Spleen (tissue), 11 donors: ENCODE measurements around the gene RSPH10B2. TPM values are rescaled to one million over a fixed set of nuclear protein-coding genes. Genes with fewer than 3 reads are reported as not detected.
"Not testable (repeated sequence)": the region's sequence is repeated elsewhere in the genome, so short reads cannot be mapped to it uniquely, and the experiment has no call there.

Experiments
- DNase-seq: peaks from one replicate; pipeline ENCODE4 v3.0.0-alpha.2; 2020
- H3K27ac ChIP-seq, 8 donors: fragments of 200-600 bp; sonication (generic) in 7 of 8; 1 replicate in 4 of 8; 2 replicates in 4 of 8; pipeline versions ENCODE4 v1.5.0 to v1.8.0; 2016 to 2021; ENCODE audit warnings: inconsistent platforms in 4 of 8, mild to moderate bottlenecking in 4 of 8, moderate library complexity in 1 of 8
- H3K27me3 ChIP-seq, 7 donors: fragments of 200-600 bp; sonication (generic) in 6 of 7; replicated peaks in 1 of 7; 1 replicate in 4 of 7; 2 replicates in 3 of 7; pipeline versions ENCODE4 v1.5.0 to v1.8.0; 2016 to 2021; ENCODE audit warnings: inconsistent platforms in 3 of 7, mild to moderate bottlenecking in 1 of 7
- H3K36me3 ChIP-seq, 6 donors: fragments of 200-600 bp; sonication (generic) in 5 of 6; 1 replicate in 4 of 6; 2 replicates in 2 of 6; pipeline versions ENCODE4 v1.5.0 to v1.8.0; 2016 to 2021; ENCODE audit warnings: inconsistent platforms in 2 of 6
- H3K4me1 ChIP-seq, 6 donors: fragments of 200-600 bp; sonication (generic) in 5 of 6; 1 replicate in 3 of 6; 2 replicates in 3 of 6; pipeline versions ENCODE4 v1.5.0 to v1.8.0; 2016 to 2021; ENCODE audit warnings: inconsistent platforms in 3 of 6
- H3K4me3 ChIP-seq, 8 donors: fragments of 200-600 bp; sonication (generic) in 7 of 8; 1 replicate in 4 of 8; 2 replicates in 4 of 8; pipeline versions ENCODE4 v1.5.0 to v1.8.0; 2016 to 2021; ENCODE audit warnings: inconsistent platforms in 4 of 8, mild to moderate bottlenecking in 4 of 8, moderate library complexity in 2 of 8
- H3K9me3 ChIP-seq, 8 donors: fragments of 200-600 bp; sonication (generic) in 7 of 8; 1 replicate in 4 of 8; 2 replicates in 4 of 8; pipeline versions ENCODE4 v1.5.0 to v1.8.0; 2016 to 2021; ENCODE audit warnings: inconsistent platforms in 4 of 8
- POLR2AphosphoS5 ChIP-seq, 3 donors: sonication (generic); formaldehyde crosslinking; IDR thresholded peaks; one replicate each; pipeline ENCODE4 v1.5.1; 2017; ENCODE audit warnings: antibody characterized with exemption in 3 of 3
- WGBS, 5 donors: extraction: QIAGEN DNeasy Blood & Tissue Kit in 3 of 5; methylation state at CpG; one replicate each; pipeline versions ENCODE4 v1.1.5 to v1.1.7; 2013 to 2018; 5-methylcytosine and 5-hydroxymethylcytosine counted together
- intact Hi-C: fragments of 100-400 bp; cut with DNase I; formaldehyde crosslinking; loops from one replicate; pipeline ENCODE4 v1.15.0; 2023; ENCODE audit warnings: low total_unique reads
- polyA plus RNA-seq, 3 donors: library from polyadenylated mRNA; stranded (reverse); fragments of 200-250 nt; gene quantifications; one replicate each; pipeline ENCODE4 v1.2.1, GENCODE V29; 2013
- total RNA-seq, 7 donors: library from RNA; depleted of rRNA in 3 of 7; stranded (reverse); fragments of >200 nt in 3 of 7; fragmentation: NEBNext Ultra II Directional in 4 of 7; extraction: Animal tissue kit (Norgen Biotek cat#: 25700) in 4 of 7; gene quantifications; one replicate each; pipeline versions ENCODE4 v1.1.0 to v1.2.1, GENCODE V29; 2016 to 2021
- donor health status: healthy with polysubstance abuse.
- donor health status: DM: no; HTN: no; CAD: no; lungs with moderate emphysema.
- donor health status: DM: no; HTN: no; CAD: no.
- donor health status: Bipolar disorder and iron deficiency.
- donor health status: healthy.
- donor health status: DM: no; HTN: no; CAD: no.
- donor health status: DM: yes; HTN: yes; CAD: no.

RSPH10B2 gene
- total and polyA plus RNA-seq, 10 donors = 0.06 to 2.2 (median 0.79) TPM; not detected in 1

- TF ChIP-seq POLR2AphosphoS5 (IDR thresholded peaks at IDR 0.05) = peak in 2 of 3 donors; percentile 21 to 27
- H3K4me3 ChIP-seq, H3K9me3 ChIP-seq, H3K27ac ChIP-seq, H3K4me1 ChIP-seq, intact Hi-C loops, H3K36me3 ChIP-seq, H3K27me3 ChIP-seq, DNase-seq: not testable (repeated sequence)
- WGBS, 5 donors = 69 to 77% (median 74%) methylated on average over 5 to 9 of the region's 15 CpGs
Observed at GRCh38 chr7:6792113-6792872, 38.4 kb downstream of the RSPH10B2 start.

GRCh38 chr7:6794276-6794675 lies 40.4 kb downstream of the RSPH10B2 start:
- H3K27ac ChIP-seq = peak overlapping the region in 3 of 8 donors; percentile 4 to 48 (median 30)
- H3K27me3 ChIP-seq, H3K36me3 ChIP-seq, H3K9me3 ChIP-seq, H3K4me1 ChIP-seq, DNase-seq, H3K4me3 ChIP-seq, intact Hi-C loops: not testable (repeated sequence)
- 68 to 100% (median 88%) methylated on average over 1 to 4 of the region's 11 CpGs; no CpG with 5 or more reads in 1 of the 5 donors for WGBS, 5 donors

- H3K9me3 ChIP-seq, H3K4me1 ChIP-seq, H3K27me3 ChIP-seq, DNase-seq, H3K4me3 ChIP-seq, H3K27ac ChIP-seq, intact Hi-C loops: not testable (repeated sequence)
- peaks cover 0 to 14% (median 0%) of the 10 kb centered on the region in 6 donors for H3K36me3 ChIP-seq
- 73 to 89% (median 87%) methylated on average over 5 of the region's 5 CpGs for WGBS, 5 donors
Observed at GRCh38 chr7:6797218-6797617, 43.3 kb downstream of the RSPH10B2 start.

GRCh38 chr7:6798047-6798446 lies 44.1 kb downstream of the RSPH10B2 start:
- H3K4me3 ChIP-seq, H3K27me3 ChIP-seq, H3K9me3 ChIP-seq, H3K4me1 ChIP-seq, DNase-seq, H3K27ac ChIP-seq, intact Hi-C loops: not testable (repeated sequence)
- no CpG with 5 or more reads among the region's 8 CpGs for WGBS, 5 donors
- H3K36me3 ChIP-seq = peaks cover 0 to 14% (median 0%) of the 10 kb centered on the region in 6 donors

GRCh38 chr7:6799887-6800286 lies 46.0 kb downstream of the RSPH10B2 start:
- DNase-seq, intact Hi-C loops, H3K27me3 ChIP-seq, H3K27ac ChIP-seq, H3K9me3 ChIP-seq, H3K4me1 ChIP-seq, H3K4me3 ChIP-seq: not testable (repeated sequence)
- H3K36me3 ChIP-seq = peaks cover 0 to 18% (median 2%) of the 10 kb centered on the region in 6 donors
- WGBS, 5 donors = 17% methylated on average over 1 of the region's 12 CpGs; no CpG with 5 or more reads in 4 of the 5 donors

GRCh38 chr7:6800331-6800730 lies 46.4 kb downstream of the RSPH10B2 start:
- H3K27me3 ChIP-seq, DNase-seq, H3K27ac ChIP-seq, intact Hi-C loops, H3K4me1 ChIP-seq, H3K9me3 ChIP-seq, H3K4me3 ChIP-seq: not testable (repeated sequence)
- peaks cover 0 to 18% (median 2%) of the 10 kb centered on the region in 6 donors for H3K36me3 ChIP-seq
- 94 to 100% (median 100%) methylated on average over 1 of the region's 2 CpGs; no CpG with 5 or more reads in 1 of the 5 donors for WGBS, 5 donors

GRCh38 chr7:6807393-6807918 lies 53.6 kb downstream of the RSPH10B2 start:
- H3K9me3 ChIP-seq, H3K27me3 ChIP-seq, H3K4me1 ChIP-seq, DNase-seq, intact Hi-C loops, H3K4me3 ChIP-seq, H3K27ac ChIP-seq: not testable (repeated sequence)
- peaks cover 0 to 35% (median 5%) of the 10 kb centered on the region in 6 donors for H3K36me3 ChIP-seq
- WGBS, 5 donors = 71 to 100% (median 86%) methylated on average over 1 to 4 of the region's 4 CpGs

- 78 to 96% (median 88%) methylated on average over 3 to 4 of the region's 6 CpGs for WGBS, 5 donors
- DNase-seq = not testable (repeated sequence)
Observed at GRCh38 chr7:6807959-6808358, 54.1 kb downstream of the RSPH10B2 start.

GRCh38 chr7:6813011-6813410 lies 59.1 kb downstream of the RSPH10B2 start:
- H3K27me3 ChIP-seq, H3K4me1 ChIP-seq, H3K27ac ChIP-seq, intact Hi-C loops, DNase-seq, H3K4me3 ChIP-seq, H3K9me3 ChIP-seq: not testable (repeated sequence)
- WGBS, 5 donors = 97 to 100% (median 100%) methylated on average over 1 to 2 of the region's 2 CpGs
- peaks cover 0 to 78% (median 25%) of the 10 kb centered on the region in 6 donors for H3K36me3 ChIP-seq

More at GRCh38 chr7:6807959-6808358, 54.1 kb downstream of the RSPH10B2 start:
- H3K27me3 ChIP-seq, H3K9me3 ChIP-seq, H3K4me1 ChIP-seq, intact Hi-C loops, H3K4me3 ChIP-seq, H3K27ac ChIP-seq: not testable (repeated sequence)
- peaks cover 0 to 40% (median 5%) of the 10 kb centered on the region in 6 donors for H3K36me3 ChIP-seq

- H3K36me3 ChIP-seq = peaks cover 0 to 92% (median 35%) of the 10 kb centered on the region in 6 donors
- H3K9me3 ChIP-seq, H3K27me3 ChIP-seq, intact Hi-C loops, H3K4me3 ChIP-seq, H3K4me1 ChIP-seq, H3K27ac ChIP-seq, DNase-seq: not testable (repeated sequence)
- 92 to 99% (median 96%) methylated on average over 6 to 7 of the region's 7 CpGs for WGBS, 5 donors
Observed at GRCh38 chr7:6815470-6815869, 61.6 kb downstream of the RSPH10B2 start.

- H3K27me3 ChIP-seq, H3K4me3 ChIP-seq, H3K27ac ChIP-seq, intact Hi-C loops, DNase-seq, H3K9me3 ChIP-seq: not testable (repeated sequence)
- Histone ChIP-seq H3K4me1 (peaks cover 0 to 11% (median 5%) of the 10 kb centered on the region in 6 donors), H3K36me3 (peaks cover 0 to 66% (median 33%) of the 10 kb centered on the region in 6 donors)
- WGBS, 5 donors = 87 to 97% (median 93%) methylated on average over 4 to 6 of the region's 6 CpGs
Observed at GRCh38 chr7:6821622-6822021, 67.7 kb downstream of the RSPH10B2 start.
